HG03439 (cell line): Measurements from ENCODE around the gene CD200R1L.

Experiments
- ATAC-seq: cut with Tn5 transposase; IDR thresholded peaks from one replicate; pipeline ENCODE4 v1.9.1; 2021; ENCODE audit warnings: mild to moderate bottlenecking, moderate library complexity; ENCODE audit not compliant: unreplicated experiment

The CD200R1L gene

DNA sequence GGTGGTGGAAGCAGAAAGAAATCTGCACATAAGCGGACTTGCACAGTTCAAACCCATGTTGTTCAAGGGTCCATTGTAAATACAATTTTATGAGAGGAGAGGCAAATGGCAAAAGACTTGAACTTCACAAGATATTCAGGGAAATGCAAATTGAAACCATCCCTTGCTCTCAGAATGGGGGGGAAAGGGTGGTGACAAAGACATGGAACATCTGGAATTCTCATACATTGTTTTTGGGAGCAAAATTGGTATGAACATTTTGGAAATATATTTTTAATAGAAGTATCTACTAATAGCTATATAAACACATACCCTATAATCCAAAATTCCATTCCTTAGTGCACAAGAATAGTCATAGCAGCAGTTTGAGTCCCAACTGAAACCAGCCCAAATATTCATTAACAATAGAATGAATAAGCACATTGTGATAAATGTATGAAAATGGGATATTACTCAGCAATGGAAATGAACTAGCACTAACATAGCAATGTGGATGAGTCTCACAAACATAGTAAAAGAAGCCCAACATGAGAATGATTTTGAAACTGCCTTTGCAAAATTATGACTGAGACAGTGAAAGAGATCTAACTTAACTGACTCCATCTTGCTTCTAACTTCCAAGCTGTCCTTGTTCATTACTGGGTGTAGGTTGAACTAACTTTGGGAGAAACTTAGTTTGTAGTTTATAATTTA, 77.2 kb downstream of the CD200R1L start:
- no peak for ATAC-seq

DNA sequence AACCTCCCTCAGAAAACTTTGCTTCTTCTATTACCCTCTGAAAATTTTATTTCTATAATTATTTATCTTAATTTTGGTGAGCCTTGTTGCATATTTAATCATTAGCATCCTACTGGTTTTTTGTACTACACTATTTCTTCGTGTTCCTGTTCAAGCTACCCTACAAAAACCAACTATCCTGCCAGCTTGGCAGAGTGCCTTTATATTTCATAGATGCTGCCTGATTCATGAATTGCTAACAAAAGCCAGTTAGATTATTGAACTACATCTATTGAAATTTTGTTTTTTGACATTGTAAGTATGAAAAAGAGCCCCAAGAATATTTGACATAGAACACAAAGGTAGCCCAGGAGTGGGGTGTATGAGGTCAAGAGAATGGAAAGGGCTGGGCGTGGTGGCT, 78.9 kb downstream of the CD200R1L start:
- no peak for ATAC-seq

DNA sequence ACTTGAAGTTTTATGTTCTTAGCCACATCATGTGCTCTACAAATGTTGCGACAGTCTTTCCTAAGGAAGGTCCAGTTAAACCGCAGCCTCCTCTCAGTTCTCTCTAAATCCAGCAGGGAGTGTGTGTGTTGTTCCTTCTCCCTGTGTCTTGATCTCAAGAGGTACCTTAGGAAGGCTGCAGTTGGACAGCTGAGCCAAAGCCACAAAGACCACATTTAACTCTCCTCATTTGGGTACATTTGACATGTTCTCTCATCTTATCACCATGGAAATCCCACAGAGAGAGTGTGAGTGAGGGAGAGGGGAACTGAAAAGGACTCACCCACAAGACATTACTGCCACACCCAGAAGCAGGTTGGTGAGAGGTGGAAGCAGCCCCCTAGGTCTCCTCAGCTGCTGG, 79.5 kb downstream of the CD200R1L start:
- no peak for ATAC-seq
